Measurements from ENCODE around the gene TRIM32.
"Not testable (repeated sequence)": the region's sequence is repeated elsewhere in the genome, so short reads cannot be mapped to it uniquely, and the experiment has no call there.

Gene TRIM32

DNA sequence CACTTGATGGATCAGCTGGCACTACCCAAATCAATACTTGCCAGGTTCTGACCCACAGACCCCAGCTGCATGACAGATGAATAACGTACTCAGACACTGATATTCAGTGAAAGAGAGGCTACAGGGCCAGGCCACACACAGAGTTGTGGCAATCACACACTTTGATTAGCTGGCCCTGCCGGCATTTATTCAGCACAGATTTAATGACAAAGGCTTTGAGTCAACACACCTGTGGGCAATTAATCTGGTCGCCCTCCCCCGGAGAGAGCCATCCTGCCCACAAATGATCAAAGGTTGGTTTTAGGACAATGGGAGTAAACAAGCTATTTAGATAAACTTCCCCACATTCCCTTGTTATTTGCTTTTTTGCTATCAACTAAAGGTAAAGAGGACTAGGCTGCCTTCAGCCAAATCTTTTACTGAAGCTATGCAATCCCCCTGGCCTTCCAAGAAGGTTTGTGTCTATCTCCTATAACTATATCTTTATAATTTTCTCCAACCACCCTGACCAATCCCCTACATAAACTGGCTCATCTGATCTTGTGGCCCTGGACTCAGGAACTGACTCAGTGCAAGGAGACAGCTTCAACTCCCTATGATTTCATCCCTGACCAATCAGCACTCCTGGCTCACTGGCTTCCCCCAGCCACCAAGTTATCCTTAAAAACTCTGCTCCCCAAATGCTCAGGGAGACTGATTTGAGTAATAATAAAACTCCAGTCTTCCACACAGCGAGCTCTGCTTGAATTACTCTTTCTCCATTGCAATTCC is 12.7 kb upstream of the TRIM32 start:
- no peak for DNase-seq

DNA sequence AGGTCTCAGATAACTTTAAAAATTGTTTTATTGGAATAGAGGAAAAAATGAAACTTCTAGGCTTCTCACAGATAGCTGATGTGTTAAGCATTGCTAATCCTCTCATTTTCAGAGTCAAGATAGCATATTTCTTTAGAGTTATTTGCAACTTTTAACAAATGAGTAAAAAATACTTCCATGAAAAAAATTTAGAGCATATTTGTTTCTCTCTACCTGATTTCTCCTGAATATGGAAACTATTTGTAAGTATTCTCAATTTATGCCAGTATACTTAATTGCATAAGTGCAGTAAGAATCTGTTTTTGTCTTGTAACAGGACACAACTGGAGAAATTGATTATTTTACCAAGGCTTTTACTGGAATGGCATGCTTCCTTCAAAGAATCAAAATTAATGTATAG is 3.6 kb upstream of the TRIM32 start:
- no peak for DNase-seq

DNA sequence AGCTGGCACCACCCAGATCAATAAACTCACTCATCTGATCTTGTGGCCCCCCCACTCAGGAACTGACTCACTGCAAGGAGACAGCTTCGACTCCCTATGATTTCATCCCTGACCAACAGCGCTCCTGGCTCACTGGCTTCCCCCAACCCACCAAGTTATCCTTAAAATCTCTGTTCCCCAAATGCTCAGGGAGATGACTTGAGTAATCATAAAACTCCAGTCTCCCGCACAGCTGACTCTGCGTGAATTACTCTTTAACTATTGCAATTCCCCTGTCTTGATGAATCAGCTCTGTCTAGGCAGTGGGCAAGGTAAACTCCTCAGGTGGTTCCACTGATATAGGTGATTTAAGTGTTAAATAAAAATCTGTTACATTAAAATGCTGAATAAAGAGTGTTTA is 1.9 kb upstream of the TRIM32 start:
- no peak for DNase-seq

DNA sequence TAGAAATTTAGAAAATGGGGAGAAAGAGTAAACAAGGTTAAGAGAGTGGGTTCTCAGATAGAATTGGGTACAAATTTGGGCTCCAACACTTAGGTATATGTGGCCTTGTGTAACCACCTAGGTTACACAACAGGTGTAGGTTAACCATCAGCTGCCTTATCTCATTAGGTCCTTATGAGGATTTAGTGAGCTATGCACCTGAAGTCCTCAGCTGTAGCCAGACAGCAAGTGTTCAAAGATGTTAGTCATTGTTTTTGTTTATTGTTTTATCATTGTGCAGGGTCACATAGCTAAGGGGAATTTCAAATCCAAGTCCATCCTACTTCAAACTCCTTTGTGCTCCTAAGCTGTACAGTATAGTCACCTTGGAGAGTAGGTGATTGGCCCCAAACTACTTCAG is 970 bp upstream of the TRIM32 start:
- DNase-seq, result no peak

DNA sequence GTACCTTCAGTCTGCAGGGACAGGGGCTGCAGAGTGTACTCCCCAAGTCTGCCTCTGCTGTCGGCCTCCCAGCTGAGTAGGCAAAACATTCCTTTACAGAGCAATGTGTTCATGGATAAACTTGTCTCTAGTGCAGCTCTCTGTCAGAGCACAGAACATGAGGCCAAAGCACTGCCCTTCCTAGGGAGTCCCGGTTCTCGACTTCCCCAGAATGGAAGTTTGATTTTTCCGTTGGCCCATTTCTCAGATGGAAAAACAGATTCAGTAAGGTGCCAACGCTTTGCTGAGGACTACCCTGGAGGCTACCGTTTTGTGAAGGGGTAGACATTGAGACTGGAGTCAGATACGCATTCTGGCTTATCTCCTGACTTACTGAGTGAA is 422 bp upstream of the TRIM32 start:
- DNase-seq, result no peak

DNA sequence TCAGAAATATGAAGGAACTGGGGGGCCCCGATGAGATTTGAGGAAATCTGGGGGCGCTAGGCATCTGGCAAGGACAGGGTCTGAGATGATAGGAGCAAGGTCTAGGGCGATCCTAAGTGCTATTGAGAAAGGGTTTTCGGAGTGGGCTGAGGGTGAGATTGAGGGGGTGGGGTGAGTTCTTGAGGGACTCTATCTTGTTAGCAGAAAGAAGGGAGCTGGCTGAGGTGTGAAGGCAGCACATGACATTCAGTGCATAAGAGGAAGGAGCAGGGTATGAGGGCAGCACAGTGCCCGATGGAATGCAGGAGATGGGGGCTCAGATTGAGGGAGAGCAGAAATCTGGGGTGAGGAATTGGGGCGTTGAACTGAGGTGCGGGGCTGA is 640 bp downstream of the TRIM32 start:
- no peak for DNase-seq

DNA sequence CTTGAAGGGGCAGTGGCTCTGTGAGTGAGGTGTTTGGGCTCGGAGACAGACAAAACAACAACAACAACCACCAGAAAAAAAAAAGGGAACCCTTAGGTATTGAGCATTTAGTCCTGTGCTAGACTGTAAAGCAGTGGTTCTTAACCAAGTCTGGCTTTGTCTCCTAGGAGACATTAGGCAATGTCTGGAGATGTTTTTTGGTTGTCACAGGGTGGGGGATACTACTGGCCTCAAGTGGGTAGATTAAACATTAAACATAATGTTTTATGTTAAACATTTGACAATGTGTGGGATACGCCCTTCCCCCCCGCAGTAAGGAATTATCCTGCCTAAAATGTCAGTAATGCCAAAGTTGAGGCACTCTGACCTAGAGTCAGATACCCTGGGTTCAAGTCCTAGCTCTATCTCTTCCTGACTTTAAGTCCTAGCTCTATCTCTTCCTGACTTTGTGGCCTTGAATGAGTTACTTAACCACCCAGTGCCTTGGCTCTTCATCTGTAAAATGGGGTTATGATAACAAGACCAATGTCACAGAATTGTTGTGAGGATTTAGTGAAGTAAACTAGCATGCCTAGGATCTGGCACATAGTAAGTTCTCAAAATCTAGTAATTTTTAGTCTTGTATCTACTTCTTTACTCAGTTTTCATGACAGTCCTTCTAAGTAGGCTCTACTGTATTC is 1.8 kb downstream of the TRIM32 start:
- no peak for DNase-seq

DNA sequence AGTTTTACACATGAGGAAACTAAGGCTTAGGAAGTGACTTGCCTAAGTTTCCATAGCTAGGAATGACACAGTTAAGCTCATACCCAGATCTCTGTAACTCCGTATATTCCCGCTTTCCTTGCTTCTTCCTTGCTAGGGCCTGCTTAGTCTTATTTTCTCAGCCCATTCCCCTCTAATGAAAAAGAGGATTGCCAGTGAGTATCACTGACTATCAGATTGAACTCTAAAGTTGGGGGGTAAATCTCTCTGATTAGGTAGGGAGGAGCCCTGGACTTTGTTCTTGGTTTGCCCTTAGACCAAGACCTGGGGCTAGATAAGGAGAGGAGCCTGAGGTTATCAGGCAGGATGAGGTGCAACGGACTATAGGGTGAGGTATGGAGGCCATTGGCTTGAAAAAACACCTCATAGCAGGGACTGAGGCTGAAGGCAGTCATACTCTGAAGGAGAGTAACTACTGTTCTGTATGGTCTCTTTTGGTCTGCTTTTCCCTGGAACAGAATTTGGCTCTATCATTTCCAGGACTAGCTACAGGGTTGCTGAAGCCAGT is 2.5 kb downstream of the TRIM32 start:
- no peak for DNase-seq

DNA sequence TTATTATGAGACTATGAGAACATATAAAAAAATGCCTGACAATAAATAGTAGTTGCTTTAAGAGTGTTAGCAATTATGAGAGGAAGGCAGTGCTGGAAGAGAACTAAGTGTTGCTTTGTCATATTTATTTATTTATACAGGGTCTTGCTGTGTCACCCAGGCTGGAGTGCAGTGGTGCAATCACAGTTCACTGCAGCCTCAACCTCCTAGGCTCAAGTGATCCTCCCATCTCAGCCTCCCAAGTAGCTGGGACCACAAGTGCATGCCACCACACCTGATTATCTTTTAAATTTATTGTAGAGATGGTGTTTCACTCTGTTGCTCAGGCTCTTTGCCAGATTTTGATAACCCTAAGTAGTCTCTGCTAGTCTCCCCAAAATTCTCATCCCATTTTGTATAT is 3.7 kb downstream of the TRIM32 start:
- DNase-seq, result not testable (repeated sequence)

DNA sequence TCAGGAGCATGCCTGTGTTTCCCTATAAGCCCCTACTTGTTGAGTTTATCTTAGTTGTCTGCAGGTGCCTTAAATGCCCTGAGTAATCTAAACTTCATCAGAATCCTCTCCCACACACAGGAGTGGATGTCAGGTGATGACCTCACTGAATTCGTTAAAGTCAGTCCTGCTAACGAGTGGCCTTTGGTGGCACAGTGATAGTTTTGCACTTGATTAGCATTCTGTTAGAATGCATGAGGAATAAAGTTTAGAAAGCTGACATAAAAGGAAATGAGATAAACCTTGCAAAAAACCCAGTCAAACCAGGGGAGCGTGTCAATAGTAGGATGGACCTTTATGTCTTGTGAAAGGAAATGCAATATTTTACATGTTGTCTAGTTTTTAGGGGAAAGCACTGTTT is 4.5 kb downstream of the TRIM32 start:
- no peak for DNase-seq

DNA sequence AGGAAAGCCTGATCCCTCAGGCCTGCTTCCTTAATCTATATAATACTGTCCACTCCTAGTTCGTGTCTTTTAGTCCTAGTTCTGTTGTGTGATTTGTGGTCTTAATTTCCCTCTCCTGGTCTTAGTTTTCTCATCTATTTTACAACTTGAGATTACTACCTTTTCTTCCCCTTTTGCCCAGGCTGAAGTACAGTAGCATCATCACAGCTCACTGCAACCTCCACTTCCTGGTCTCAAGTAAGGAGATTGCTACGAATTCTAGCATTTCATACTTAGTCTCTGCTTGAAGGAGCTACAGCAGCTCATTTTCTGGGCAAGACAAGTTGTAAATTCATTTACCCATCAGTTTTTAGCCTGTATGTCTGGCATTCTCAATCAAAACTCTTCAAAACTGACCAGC is 5.5 kb downstream of the TRIM32 start:
- no peak for DNase-seq

DNA sequence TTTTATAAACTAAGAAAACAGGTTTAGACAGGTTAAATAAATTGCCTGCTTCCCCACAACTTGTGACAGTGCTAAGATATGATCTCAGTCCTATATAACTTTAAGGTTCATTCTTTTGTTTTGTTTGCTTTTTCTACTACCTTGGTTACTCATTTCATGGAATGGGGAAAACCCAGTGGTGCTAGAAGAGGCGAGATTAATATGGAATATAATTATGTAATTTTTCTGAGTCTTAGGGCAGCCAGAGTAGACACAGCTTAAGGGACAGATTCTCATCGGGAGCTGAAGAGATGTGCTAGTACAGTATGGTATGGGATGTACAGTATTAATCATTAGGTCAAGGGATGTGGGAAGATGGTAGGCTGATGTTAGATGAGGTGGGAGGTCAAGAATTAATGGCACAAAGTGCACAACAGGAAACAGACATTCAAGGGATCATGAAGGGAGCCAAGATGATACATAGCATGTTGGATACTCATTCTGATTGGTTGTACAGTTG is 6.2 kb downstream of the TRIM32 start:
- no peak for DNase-seq

DNA sequence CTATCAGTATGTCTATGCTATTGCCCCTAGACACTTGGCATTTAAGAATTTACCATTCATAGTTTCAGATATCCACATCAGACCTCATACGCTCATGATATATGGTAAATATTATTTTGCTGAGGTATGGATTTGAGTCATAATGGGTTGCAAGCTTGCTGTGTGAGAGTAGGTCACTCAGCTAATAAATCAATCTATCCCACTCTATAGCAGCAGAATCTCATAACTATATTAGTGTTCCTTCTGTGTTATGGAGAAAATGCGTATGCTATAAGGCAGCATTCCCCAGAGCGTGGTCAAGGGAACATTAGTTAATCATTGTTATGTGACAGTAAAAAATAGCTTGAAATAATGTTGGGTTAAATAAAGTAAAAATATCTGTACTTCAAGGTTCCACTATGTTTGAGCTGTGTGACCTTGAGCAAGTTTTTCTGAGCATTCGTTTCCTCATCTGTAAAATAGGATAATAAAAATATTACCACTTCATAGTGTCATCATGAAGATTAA is 7.7 kb downstream of the TRIM32 start:
- DNase-seq, result no peak

DNA sequence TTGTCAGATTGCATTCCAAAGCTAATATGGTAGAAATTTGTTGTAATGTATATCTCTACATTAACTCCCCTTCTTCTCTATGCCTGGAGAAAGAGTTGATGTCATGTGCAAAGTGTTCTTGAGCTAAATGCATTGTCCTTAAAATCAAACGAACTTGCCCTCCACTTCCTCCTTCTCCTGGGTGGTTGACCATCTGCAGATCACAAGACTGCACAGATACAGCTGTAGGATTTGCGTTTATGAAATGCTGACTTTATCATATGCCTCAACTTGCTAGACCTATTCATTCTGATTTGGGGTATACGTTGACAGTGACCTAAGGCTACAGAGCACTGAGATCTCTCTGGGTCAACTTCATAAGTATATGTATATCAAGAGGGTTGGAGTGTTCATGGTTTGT is 8.3 kb downstream of the TRIM32 start:
- DNase-seq, result no peak

DNA sequence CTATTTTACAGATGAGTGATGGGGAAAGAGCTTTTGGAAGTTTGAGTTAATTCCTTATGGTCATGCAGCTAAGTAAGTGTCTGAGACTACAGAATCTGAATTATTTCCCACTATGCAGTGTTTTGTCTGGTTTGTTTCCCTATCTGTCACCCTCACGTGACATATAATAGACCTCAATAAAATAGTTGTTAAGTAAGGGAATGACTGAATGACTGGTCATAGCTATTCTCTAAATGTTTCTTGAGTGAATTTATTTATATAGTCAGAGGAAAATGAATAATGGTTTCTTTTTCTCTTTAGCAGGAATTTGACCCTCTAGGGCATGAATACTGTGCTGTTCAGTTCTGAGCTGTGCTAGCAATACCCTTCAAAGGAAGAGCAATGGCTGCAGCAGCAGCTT is 10.3 kb downstream of the TRIM32 start:
- DNase-seq, result no peak

DNA sequence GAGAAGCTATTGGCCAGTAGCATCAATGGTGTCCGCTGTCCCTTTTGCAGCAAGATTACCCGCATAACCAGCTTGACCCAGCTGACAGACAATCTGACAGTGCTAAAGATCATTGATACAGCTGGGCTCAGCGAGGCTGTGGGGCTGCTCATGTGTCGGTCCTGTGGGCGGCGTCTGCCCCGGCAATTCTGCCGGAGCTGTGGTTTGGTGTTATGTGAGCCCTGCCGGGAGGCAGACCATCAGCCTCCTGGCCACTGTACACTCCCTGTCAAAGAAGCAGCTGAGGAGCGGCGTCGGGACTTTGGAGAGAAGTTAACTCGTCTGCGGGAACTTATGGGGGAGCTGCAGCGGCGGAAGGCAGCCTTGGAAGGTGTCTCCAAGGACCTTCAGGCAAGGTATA is 10.8 kb downstream of the TRIM32 start:
- DNase-seq, result no peak

DNA sequence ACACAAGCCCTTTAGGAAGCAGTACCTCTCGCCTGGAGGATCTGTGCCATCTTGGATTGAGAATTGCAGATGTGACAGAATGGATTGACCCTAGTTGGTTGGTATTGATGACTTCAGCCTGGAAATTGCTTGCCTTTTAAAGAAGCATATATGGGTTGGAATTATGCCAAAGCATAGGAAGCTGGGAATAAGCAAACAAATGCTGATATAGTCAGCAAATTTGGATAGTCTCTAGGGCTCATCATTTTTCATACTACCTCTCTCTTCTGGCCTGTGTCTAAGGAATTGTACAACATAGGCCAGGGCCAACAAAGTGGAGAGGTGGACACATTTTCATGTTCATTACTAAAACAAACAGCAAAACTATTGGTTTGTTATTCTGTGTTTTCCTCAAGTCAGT is 13.2 kb downstream of the TRIM32 start:
- DNase-seq, result no peak

DNA sequence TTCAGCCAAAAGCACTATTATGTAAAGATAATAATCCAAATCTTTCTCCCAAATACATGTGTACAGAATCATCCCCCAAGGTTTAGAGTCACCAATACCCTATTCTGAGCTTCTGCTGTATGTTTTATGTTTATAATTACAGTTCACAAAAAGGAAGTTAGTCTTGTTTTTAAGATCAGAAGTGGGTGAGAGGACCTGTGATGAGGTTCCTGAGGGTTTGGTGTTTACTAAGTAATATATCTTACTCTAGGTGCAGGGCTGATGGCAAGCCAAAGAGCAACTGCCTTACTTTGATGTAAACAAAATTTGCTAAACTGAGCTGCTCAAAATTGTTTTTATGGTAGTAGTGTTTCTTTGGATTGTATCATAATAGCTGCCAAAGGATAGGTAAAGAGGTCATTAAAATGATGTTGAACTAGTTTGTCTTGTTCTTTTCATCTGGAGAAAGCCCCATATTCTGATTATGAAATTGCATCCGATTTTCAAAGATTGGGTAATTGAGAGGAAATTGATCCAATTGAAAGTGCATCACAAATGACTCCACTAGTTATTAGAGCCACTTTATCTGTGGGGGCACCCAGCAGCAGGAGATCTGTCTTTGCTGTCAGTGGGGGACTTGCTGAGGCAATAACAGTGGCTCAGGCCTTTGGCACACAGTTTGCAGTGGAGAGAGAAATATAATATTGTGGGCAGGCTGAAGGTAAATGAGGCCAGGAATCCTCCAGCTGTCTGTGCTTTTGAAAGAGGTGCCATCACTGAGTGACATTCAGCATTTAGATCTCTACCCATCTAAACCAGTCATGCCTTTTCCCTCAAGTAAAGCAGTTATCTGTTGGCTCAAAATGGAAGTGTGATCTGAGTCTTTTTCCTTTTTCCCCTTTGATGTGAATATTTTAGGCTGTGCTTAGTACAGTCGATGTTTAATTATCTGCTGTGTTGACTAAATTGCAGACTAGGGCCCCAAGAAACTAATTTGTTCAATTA is 14.1 kb downstream of the TRIM32 start:
- DNase-seq, result no peak

DNA sequence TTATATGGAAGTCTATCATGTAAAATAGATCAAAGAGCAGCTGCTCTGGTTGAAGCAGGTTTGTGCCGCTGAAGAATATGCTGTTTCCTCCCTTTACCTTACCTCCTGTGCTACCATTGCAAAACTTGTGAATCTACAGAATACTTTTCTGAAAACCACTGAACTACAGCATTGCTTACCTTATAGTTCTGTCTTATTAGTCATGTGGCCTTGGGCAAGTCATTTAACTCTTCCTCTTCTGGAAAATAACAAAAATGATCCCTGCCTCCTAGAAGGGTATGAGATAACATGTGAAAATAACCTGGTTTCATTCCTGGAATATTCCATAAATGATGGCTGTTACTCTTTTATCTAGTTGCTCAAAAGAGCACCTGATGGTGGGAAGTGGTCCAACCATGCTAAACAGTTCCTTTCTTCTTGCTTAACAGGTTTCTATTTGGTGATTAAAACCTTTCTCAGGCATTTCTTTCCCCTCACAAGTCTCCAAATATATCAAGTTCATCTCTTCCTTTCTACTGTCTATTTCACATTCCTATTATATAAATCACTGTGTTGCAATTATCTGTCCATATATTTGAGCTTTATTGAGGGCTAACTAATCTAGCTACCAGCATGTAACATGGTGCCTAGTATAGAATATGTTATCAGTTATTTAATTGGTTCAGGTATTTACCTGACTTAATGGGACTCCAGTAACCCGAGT is 15.0 kb downstream of the TRIM32 start:
- DNase-seq, result no peak

DNA sequence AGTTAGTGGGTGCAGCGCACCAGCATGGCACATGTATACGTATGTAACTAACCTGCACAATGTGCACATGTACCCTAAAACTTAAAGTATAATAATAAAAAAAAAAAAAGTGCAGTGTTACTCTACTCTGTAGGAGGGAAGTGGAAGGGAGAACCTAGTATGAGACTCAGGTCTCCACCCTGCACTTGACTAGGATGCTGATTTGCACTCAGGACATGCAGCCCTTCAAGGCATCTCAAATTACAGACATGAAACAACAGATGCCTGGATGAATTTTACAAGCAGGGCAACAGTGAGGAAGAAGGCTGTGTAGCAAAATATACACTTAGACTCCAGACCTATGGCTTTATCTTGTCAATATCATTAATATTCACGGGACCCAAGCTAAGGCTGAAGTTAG is 16.5 kb downstream of the TRIM32 start:
- no peak for DNase-seq

DNA sequence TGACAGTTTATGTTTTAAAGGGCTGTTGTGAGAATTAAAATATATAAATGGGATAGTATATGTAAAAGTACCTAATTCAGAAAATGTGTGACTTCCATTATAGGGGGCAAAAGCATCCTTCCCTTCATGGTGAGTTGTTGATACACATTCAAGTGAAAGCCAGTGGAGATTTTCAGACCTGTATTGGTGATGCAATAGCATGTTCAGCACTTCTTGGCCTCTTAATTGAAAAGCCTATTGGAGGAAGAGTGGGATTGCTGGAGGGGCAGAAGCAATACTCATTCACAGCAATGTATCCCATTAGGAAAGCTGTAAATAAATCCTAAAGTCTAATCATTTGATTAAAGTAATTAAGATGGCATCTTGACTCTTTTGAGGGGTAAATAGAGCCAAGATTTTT is 17.4 kb downstream of the TRIM32 start:
- DNase-seq, result no peak

DNA sequence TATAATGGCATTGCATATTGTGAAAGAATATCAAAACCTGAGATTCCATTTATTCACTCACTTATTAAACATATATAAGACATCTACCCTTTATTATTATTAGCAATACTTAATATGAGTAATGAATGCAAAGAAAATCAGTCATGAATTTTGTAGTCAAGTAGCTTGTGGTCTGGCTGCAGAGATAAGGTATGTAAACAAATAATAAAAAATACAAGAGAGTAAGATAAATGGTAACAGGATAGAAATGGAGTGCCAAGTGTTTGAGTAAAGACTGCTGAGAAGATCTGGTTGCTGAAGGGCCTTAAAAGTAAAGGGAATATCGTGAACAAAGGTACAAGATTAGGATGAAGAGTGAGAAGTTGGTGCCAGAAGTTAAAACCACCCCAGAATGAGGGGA is 18.4 kb downstream of the TRIM32 start:
- DNase-seq, result no peak

Measured in activated T-cell treated with anti-CD3 and anti-CD28 coated beads, Interleukin-2, amount 50 U/mL, for 48 hours (primary cell).